DND-41 (cell line): Measurements from ENCODE around the gene ANKRD61.
"Not testable (repeated sequence)": the region's sequence is repeated elsewhere in the genome, so short reads cannot be mapped to it uniquely, and the experiment has no call there.

ENCODE experiments used
- ATAC-seq: fragments of 200-7000 bp; cut with Tn5 transposase; 3 replicates; pipeline ENCODE4 v1.9.1; 2021; ENCODE audit warnings: low read depth; ENCODE audit not compliant: insufficient read depth
- DNase-seq: peaks from one replicate; pipeline ENCODE4 v3.0.0-alpha.2; 2020
- H2AFZ ChIP-seq: 2 replicates; pipeline ENCODE4 v1.6.0; 2012; ENCODE audit warnings: low read depth, low read length
- H3K27ac ChIP-seq: 2 replicates; pipeline ENCODE4 v1.5.1; 2012; ENCODE audit warnings: low read length, inconsistent platforms
- H3K27me3 ChIP-seq: fragments of 200-600 bp; sonication (generic); 2 replicates; pipeline ENCODE4 v1.6.0; 2012; ENCODE audit warnings: low read length, mild to moderate bottlenecking, inconsistent platforms; ENCODE audit not compliant: insufficient read depth, poor library complexity
- H3K36me3 ChIP-seq: 2 replicates; pipeline ENCODE4 v1.5.1; 2012; ENCODE audit warnings: low read length, inconsistent platforms; ENCODE audit not compliant: insufficient read depth
- H3K4me1 ChIP-seq: 2 replicates; pipeline ENCODE4 v1.5.1; 2012; ENCODE audit warnings: mild to moderate bottlenecking, low read length; ENCODE audit not compliant: insufficient read depth
- H3K4me2 ChIP-seq: 2 replicates; pipeline ENCODE4 v1.6.0; 2012; ENCODE audit warnings: mild to moderate bottlenecking, moderate library complexity, low read length, inconsistent platforms; ENCODE audit not compliant: insufficient read depth
- H3K4me3 ChIP-seq, 2 experiments: fragments of 200-600 bp in 1 of 2; shearing (Covaris generic) in 1 of 2; 2 replicates each; pipeline ENCODE4 v1.5.1; 2012 to 2016; ENCODE audit warnings: inconsistent platforms in 2 of 2, low read length in 2 of 2, mild to moderate bottlenecking in 2 of 2, low read depth in 1 of 2, moderate library complexity in 1 of 2
- H3K79me2 ChIP-seq: 2 replicates; pipeline ENCODE4 v1.6.0; 2012; ENCODE audit warnings: low read length, inconsistent platforms; ENCODE audit not compliant: insufficient read depth
- H3K9ac ChIP-seq: 2 replicates; pipeline ENCODE4 v1.6.0; 2012; ENCODE audit warnings: low read depth, mild to moderate bottlenecking, inconsistent platforms, low read length, moderate library complexity
- H3K9me3 ChIP-seq: 2 replicates; pipeline ENCODE4 v1.5.1; 2012; ENCODE audit warnings: low read length, moderate library complexity, mild to moderate bottlenecking, inconsistent platforms; ENCODE audit not compliant: insufficient read depth, severe bottlenecking
- H4K20me1 ChIP-seq: 2 replicates; pipeline ENCODE4 v1.6.0; 2012; ENCODE audit warnings: low read length; ENCODE audit not compliant: insufficient read depth
- CTCF ChIP-seq: IDR thresholded peaks from 2 replicates; pipeline ENCODE4 v1.5.1; 2012; ENCODE audit warnings: borderline replicate concordance, low read length, moderate library complexity, mild to moderate bottlenecking; ENCODE audit not compliant: poor library complexity, severe bottlenecking; ENCODE audit errors: extremely low read depth
- EZH2 ChIP-seq: IDR thresholded peaks from 3 replicates; pipeline ENCODE4 v1.6.1; 2012; ENCODE audit warnings: borderline replicate concordance, low read depth, mild to moderate bottlenecking, moderate library complexity, low read length, inconsistent platforms; ENCODE audit not compliant: severe bottlenecking

Gene ANKRD61

GRCh38 chr7:6035165-6035564, 4.0 kb downstream of the ANKRD61 start:
- Histone ChIP-seq H3K79me2 (peaks cover 22% of the 10 kb centered on the region; the same call in 1 of the 2 replicates), H4K20me1 (peaks cover 10% of the 10 kb centered on the region), H3K36me3 (peaks cover 78% of the 10 kb centered on the region), H3K9me3 (no peaks in the 10 kb centered on the region), H3K27ac (no peak overlapping the region), H2AFZ (no peak overlapping the region), H3K4me2 (no peak overlapping the region), H3K4me1 (no peaks in the 10 kb centered on the region), H3K9ac (no peak overlapping the region), H3K4me3 (no peak overlapping the region), H3K27me3 (no peaks in the 10 kb centered on the region)
- TF ChIP-seq EZH2 (no peak), CTCF (no peak)
- ATAC-seq = no peak
- no peak for DNase-seq

- no peak overlapping the region for H3K4me3 ChIP-seq
- no peaks in the 10 kb centered on the region for H3K27me3 ChIP-seq
- no peaks in the 10 kb centered on the region for H3K4me1 ChIP-seq
- TF ChIP-seq EZH2 = no peak
- no peak for TF ChIP-seq CTCF
- H3K9me3 ChIP-seq = no peaks in the 10 kb centered on the region
- no peak for DNase-seq
- no peak overlapping the region for H3K9ac ChIP-seq
- no peak for ATAC-seq
- no peak overlapping the region for H2AFZ ChIP-seq
- peaks cover 10% of the 10 kb centered on the region for H4K20me1 ChIP-seq
- peaks cover 78% of the 10 kb centered on the region for H3K36me3 ChIP-seq
- no peak overlapping the region for H3K4me2 ChIP-seq
- H3K27ac ChIP-seq = no peak overlapping the region
- H3K79me2 ChIP-seq = peaks cover 22% of the 10 kb centered on the region; the same call in 1 of the 2 replicates
These were observed 4.5 kb downstream of the ANKRD61 start for GRCh38 chr7:6035686-6036085.

GRCh38 chr7:6049780-6050179, 18.6 kb downstream of the ANKRD61 start:
- H3K9me3 ChIP-seq = no peaks in the 10 kb centered on the region
- no peak overlapping the region for H3K4me3 ChIP-seq
- no peaks in the 10 kb centered on the region for H3K27me3 ChIP-seq
- ATAC-seq (no peak), DNase-seq (no peak)
- H4K20me1 ChIP-seq = 0 out of 2 replicates have a peak, but pooled peaks cover 1% of the 10 kb centered on the region
- no peaks in the 10 kb centered on the region for H3K4me1 ChIP-seq
- H3K27ac ChIP-seq = no peak overlapping the region
- H3K4me2 ChIP-seq = no peak overlapping the region
- H3K79me2 ChIP-seq = peaks cover 13% of the 10 kb centered on the region
- no peak overlapping the region for H3K9ac ChIP-seq
- no peak for TF ChIP-seq EZH2
- no peak for TF ChIP-seq CTCF
- H3K36me3 ChIP-seq = peaks cover 75% of the 10 kb centered on the region
- H2AFZ ChIP-seq = no peak overlapping the region

- not testable (repeated sequence) for H3K9ac ChIP-seq, H3K9me3 ChIP-seq, H3K4me3 ChIP-seq, H3K27ac ChIP-seq, H3K27me3 ChIP-seq, H2AFZ ChIP-seq, ATAC-seq, H4K20me1 ChIP-seq, H3K4me1 ChIP-seq, H3K4me2 ChIP-seq, DNase-seq
- Histone ChIP-seq H3K36me3 (peaks cover 70% of the 10 kb centered on the region), H3K79me2 (peaks cover 27% of the 10 kb centered on the region)
These were observed 20.0 kb downstream of the ANKRD61 start for GRCh38 chr7:6051185-6051584.
